ENCODE data around the gene MDP1. TPM values are rescaled to one million over a fixed set of nuclear protein-coding genes. Genes with fewer than 3 reads are reported as not detected.

The MDP1 gene
- total RNA-seq, 4 donors from 2014 or later: 7.4 to 17.5 (median 10.5) TPM

Small RNAs within 50 kb of the gene (small RNA-seq; reads per million reads assigned to genes)
- gene AL136295.4 (0 reads per million in 2 donors), gene CHMP4A (0 to 0.06 reads per million in 2 donors), gene IPO4 (0 to 0.18 reads per million in 2 donors), gene IRF9 (0 reads per million in 2 donors), gene MDP1 (0 reads per million in 2 donors)

Other genes with a start within 250 kb of the MDP1 start
- gene DHRS4L2, start 227.1 kb downstream of the MDP1 start, total RNA-seq: 10 to 100 TPM; 23.1 to 36.1 (median 30.8) TPM
- 1 to 10 TPM; 1.3 to 5.8 (median 2.8) TPM for gene CARMIL3, start 164.1 kb downstream of the MDP1 start, total RNA-seq
- 1 to 10 TPM in 3 of 4 donors, not detected in 1; 1.9 to 4.6 (median 3.6) TPM for gene CPNE6, start 144.5 kb downstream of the MDP1 start, total RNA-seq
- gene PCK2, start 121.8 kb downstream of the MDP1 start, total RNA-seq: 100 to 1,000 TPM in 3 of 4 donors, 10 to 100 TPM in 1; 53.6 to 820 (median 644) TPM
- gene DCAF11, start 101.3 kb downstream of the MDP1 start, total RNA-seq: 100 to 1,000 TPM; 113 to 214 (median 176) TPM
- 10 to 100 TPM in 2 of 4 donors, 1 to 10 TPM in 1, not detected in 1; 4.6 to 14.2 (median 13.5) TPM for gene NRL, start 101.1 kb downstream of the MDP1 start, total RNA-seq
- gene FITM1, start 85.4 kb downstream of the MDP1 start, total RNA-seq: 10 to 100 TPM in 1 of 4 donors, 1 to 10 TPM in 2, not detected in 1; 2.6 to 11.3 (median 3.9) TPM
- gene PSME1, start 79.9 kb downstream of the MDP1 start, total RNA-seq: 100 to 1,000 TPM; 114 to 289 (median 200) TPM
- gene EMC9, start 74.5 kb downstream of the MDP1 start, total RNA-seq: 10 to 100 TPM in 3 of 4 donors, 1 to 10 TPM in 1; 7.4 to 38.7 (median 34.0) TPM
- gene PSME2, start 69.5 kb downstream of the MDP1 start, total RNA-seq: 100 to 1,000 TPM; 119 to 258 (median 162) TPM
- gene RNF31, start 68.6 kb downstream of the MDP1 start, total RNA-seq: 10 to 100 TPM; 46.4 to 90.8 (median 71.1) TPM
- 100 to 1,000 TPM in 1 of 4 donors, 10 to 100 TPM in 3; 64.1 to 219 (median 80.8) TPM for gene IRF9, start 54.8 kb downstream of the MDP1 start, total RNA-seq
- gene REC8, start 44.0 kb downstream of the MDP1 start, total RNA-seq: 10 to 100 TPM; 18.6 to 74.3 (median 37.8) TPM
- 10 to 100 TPM; 12.8 to 56.9 (median 34.2) TPM for gene IPO4, start 27.2 kb downstream of the MDP1 start, total RNA-seq
- 10 to 100 TPM; 22.3 to 80.7 (median 49.8) TPM for gene TM9SF1, start 20.6 kb downstream of the MDP1 start, total RNA-seq
- 1 to 10 TPM in 1 of 4 donors, under 1 TPM in 1, not detected in 2; 0.70 to 1.2 TPM for gene TSSK4, start 10.4 kb downstream of the MDP1 start, total RNA-seq
- gene CHMP4A, start 2.6 kb downstream of the MDP1 start, total RNA-seq: 100 to 1,000 TPM in 1 of 4 donors, 10 to 100 TPM in 3; 31.4 to 190 (median 54.3) TPM
- 10 to 100 TPM; 44.1 to 77.6 (median 67.9) TPM for gene NEDD8, start 16.3 kb upstream of the MDP1 start, total RNA-seq
- 10 to 100 TPM; 52.7 to 59.4 (median 55.3) TPM for gene GMPR2, start 16.9 kb upstream of the MDP1 start, total RNA-seq
- gene TINF2, start 26.6 kb upstream of the MDP1 start, total RNA-seq: 10 to 100 TPM; 26.4 to 39.6 (median 36.9) TPM
- 10 to 100 TPM in 1 of 4 donors, 1 to 10 TPM in 3; 1.2 to 11.3 (median 5.9) TPM for gene TGM1, start 47.1 kb upstream of the MDP1 start, total RNA-seq
- gene RABGGTA, start 55.5 kb upstream of the MDP1 start, total RNA-seq: 10 to 100 TPM; 57.3 to 84.6 (median 77.6) TPM
- 100 to 1,000 TPM in 1 of 4 donors, 10 to 100 TPM in 3; 51.2 to 130 (median 67.1) TPM for gene DHRS1, start 83.7 kb upstream of the MDP1 start, total RNA-seq
- 10 to 100 TPM; 14.5 to 30.0 (median 22.4) TPM for gene NOP9, start 83.8 kb upstream of the MDP1 start, total RNA-seq
- gene CIDEB, start 91.9 kb upstream of the MDP1 start, total RNA-seq: 100 to 1,000 TPM in 2 of 4 donors, 10 to 100 TPM in 2; 22.3 to 184 (median 136) TPM
- gene LTB4R2, start 94.1 kb upstream of the MDP1 start, total RNA-seq: 10 to 100 TPM in 2 of 4 donors, 1 to 10 TPM in 2; 7.7 to 37.2 (median 12.2) TPM
- gene LTB4R, start 95.4 kb upstream of the MDP1 start, total RNA-seq: 10 to 100 TPM in 2 of 4 donors, 1 to 10 TPM in 2; 5.1 to 28.5 (median 10.1) TPM
- 10 to 100 TPM; 12.1 to 53.6 (median 26.9) TPM for gene ADCY4, start 119.0 kb upstream of the MDP1 start, total RNA-seq
- gene RIPK3, start 123.9 kb upstream of the MDP1 start, total RNA-seq: 10 to 100 TPM; 45.2 to 72.0 (median 64.0) TPM
- gene NFATC4, start 152.1 kb upstream of the MDP1 start, total RNA-seq: 10 to 100 TPM in 3 of 4 donors, 1 to 10 TPM in 1; 6.5 to 52.0 (median 21.5) TPM
- gene NYNRIN, start 182.9 kb upstream of the MDP1 start, total RNA-seq: 10 to 100 TPM in 2 of 4 donors, 1 to 10 TPM in 2; 3.2 to 15.5 (median 10.3) TPM
- 1 to 10 TPM in 1 of 4 donors, under 1 TPM in 1, not detected in 2; 0.94 to 4.3 TPM for gene CBLN3, start 213.6 kb upstream of the MDP1 start, total RNA-seq
- 100 to 1,000 TPM in 2 of 4 donors, 10 to 100 TPM in 2; 80.9 to 129 (median 113) TPM for gene KHNYN, start 213.9 kb upstream of the MDP1 start, total RNA-seq
- gene SDR39U1, start 226.7 kb upstream of the MDP1 start, total RNA-seq: 10 to 100 TPM; 25.7 to 98.2 (median 48.9) TPM